GM18507 (cell line): Measurements from ENCODE around the gene CSRNP3.

Source experiments
- DNase-seq: peaks from one replicate; pipeline ENCODE4 v3.0.0; 2011; ENCODE audit warnings: low read depth; ENCODE audit not compliant: insufficient read length; ENCODE audit errors: extremely low spot score
- FAIRE-seq: peaks from 2 replicates; lab custom pipeline; 2011; peaks lifted over from hg19 to GRCh38; lab: Jason Lieb, UNC

The CSRNP3 gene

GRCh38 chr2:165533331-165533730 lies 63.8 kb downstream of the CSRNP3 start:
- no peak for FAIRE-seq
- no peak for DNase-seq

DNA sequence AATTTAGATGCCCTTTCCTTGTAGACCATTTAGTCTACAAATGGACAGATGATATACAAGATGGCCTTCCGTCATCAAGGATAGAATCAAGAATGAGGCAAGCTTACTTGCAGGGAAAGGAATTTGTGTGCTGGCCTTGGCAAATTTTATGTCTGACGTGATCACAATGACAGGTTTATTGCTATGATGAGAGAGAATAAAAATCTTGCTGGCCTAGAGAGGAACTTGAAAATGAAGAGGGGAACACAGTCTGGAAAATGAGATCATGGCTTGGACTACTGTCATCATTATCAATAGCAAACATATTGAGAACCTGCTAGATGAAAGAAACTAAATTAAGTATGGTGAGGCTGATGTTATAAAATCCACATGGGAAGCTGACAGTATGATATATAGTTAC lies 66.0 kb downstream of the CSRNP3 start:
- no peak for FAIRE-seq

GRCh38 chr2:165536851-165537499 lies 67.5 kb downstream of the CSRNP3 start:
- no peak for FAIRE-seq
- DNase-seq, result no peak

More for the DNA sequence above, 66.0 kb downstream of the CSRNP3 start:
- no peak for DNase-seq

DNA sequence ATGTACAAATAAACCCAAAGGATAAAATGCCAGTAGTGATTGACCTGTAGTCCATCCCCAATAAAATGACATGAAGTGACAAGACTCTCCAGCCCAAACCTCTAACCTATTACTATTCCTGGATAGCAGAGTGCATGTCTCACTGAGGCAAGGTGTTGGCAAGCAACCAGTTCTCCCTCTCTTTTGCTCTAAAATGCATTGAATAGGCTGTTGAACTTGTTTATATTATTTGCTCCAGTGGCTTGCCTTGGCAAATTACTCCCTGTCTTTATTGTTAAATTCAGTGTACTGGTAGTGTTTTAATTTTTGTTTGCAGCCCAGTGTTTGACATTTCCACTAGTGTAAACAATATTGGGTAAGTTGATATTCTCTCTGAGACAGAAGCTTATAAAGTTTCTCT lies 70.5 kb downstream of the CSRNP3 start:
- no peak for DNase-seq

DNA sequence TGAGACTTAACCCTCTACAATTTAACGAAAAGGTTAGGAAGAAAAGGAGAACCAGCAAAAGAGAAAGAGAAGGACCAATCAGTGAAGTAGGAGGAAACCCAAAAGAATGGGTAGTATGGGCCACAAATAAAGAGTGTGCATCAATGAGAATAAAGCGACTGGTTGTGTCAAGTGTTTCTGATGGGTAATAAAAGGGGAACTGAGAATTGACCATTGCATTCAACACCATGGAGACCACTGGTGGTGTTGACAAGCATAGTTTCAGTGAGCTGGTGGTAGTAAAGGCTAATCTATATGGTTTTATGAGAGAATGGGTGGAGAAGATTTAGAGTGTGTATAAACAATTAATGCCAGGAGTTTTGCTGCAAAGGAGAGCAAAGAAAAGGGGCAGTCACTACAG lies 75.4 kb downstream of the CSRNP3 start:
- peak; percentile 51 for FAIRE-seq
- no peak for DNase-seq

More for the DNA sequence above, 70.5 kb downstream of the CSRNP3 start:
- no peak for FAIRE-seq

DNA sequence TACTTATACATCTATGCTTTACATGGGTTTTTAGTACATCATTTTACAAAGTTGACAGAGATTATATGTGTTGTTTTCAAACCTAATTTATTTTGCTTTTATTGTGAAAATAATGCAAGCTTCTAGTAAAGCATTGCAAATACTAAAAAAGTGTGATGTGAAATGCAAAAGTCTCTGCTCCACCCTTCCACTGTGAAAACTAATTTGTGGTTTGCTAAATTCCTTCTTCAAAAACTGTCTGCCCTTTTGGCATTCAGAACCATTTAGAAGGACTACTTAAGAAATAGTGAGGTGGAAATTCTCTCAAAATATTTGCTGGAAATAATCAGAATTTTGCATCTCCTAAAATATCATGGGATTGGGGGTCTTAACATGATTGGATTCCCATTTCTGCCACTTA lies 78.4 kb downstream of the CSRNP3 start:
- no peak for FAIRE-seq
- no peak for DNase-seq

DNA sequence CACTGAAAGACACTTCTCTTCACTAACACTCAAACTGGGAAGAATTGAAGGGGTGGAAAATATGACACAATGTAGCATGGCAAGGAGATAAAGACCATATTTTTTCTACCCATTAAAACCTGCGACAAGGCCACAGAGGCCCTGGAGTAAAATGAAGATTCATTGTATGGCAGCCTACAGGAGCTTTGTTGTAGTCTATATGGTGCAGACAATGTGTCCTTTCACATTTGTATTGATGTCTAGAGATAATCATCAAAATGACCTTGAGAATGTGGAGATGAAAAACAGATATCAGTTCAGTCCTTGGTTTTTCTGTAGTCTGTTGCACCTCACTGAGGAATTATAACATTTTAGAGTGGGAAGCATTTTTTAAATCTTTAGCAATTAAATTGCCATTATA lies 80.1 kb downstream of the CSRNP3 start:
- FAIRE-seq (no peak), DNase-seq (no peak)

DNA sequence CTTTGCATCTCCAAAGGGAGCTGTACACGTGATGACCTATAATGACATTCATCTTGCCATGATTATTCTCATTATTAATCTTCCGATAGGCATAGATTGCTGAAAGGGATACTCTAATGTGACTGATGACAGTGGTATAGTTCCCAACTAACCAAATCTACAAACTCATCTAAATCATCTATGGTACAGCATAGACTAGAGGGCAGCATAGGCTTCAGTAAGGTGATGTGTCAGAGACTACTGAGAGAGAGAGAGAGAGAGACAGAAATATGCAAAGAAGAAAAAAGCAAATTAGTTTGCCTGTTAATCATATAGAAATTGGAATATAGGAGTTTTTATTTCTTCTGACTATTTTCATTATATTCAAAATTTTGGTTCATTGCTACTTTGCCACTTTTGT lies 89.3 kb downstream of the CSRNP3 start:
- FAIRE-seq, result no peak
- no peak for DNase-seq

DNA sequence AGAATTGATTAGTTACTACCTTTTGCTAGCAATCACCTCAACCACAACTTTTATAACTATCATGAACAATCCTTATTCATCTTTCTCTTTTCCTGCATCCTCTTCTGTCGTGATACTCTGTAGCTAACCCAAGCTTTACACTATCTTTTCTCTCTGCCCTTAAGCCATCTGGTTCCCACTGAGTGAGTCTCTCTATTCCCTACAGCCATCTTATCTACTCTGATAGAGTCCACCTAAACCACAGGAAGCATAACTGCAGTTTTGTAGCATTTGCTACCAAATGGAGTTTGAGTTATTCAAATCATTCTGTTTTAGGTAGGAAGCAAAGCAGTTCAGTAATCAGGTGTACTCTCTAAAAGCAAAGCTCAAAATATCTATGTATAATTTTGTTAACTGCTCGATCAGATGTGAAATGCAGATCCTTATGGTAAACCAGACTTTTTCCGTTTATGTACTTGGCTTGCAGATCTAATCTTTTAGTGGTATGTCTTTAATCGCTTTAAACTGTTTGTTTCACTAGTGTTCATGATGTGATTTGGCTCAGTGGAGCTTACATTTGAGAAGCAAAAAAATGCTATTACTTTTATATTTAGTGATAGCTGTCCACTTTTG lies 91.0 kb downstream of the CSRNP3 start:
- FAIRE-seq, result no peak
- DNase-seq, result no peak

- DNase-seq (no peak), FAIRE-seq (no peak)
Measured at GRCh38 chr2:165561516-165561915, 92.0 kb downstream of the CSRNP3 start.

GRCh38 chr2:165562233-165562632 lies 92.7 kb downstream of the CSRNP3 start:
- no peak for DNase-seq
- no peak for FAIRE-seq

DNA sequence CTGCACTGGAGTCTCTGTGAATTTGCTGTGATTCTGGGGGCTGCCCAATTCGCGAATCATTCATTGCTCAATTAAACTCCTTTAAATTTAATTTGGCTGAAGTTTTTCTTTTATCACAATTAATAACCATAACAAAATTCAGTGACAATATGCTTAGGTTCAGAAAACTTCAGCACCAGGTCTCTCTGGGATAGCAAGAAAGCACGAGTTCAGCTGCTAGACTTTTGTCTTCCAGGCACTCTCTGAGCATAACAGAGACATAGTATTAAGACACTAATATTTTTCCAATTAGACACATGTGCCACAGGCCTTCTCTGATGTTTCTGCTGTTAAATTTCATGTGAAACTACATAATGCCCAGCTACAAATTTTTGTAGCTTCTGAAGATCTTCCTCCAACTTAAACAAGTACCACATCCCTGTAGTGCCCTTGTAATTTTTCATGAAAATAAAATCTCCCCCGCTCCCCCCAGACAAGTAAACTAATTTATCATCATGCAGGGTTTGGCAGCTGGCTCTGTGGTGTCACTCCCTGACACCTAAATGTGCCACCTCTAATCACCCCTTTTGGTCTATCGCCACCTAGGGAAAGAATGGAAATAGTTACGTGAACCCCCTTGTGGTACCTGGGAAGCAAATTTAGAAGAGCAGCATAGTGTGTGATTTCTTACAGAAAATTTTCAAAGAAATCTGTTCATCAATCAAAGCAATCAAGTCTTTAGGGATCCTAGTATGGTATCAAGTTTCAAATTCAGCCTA lies 94.1 kb downstream of the CSRNP3 start:
- FAIRE-seq (no peak), DNase-seq (no peak)

DNA sequence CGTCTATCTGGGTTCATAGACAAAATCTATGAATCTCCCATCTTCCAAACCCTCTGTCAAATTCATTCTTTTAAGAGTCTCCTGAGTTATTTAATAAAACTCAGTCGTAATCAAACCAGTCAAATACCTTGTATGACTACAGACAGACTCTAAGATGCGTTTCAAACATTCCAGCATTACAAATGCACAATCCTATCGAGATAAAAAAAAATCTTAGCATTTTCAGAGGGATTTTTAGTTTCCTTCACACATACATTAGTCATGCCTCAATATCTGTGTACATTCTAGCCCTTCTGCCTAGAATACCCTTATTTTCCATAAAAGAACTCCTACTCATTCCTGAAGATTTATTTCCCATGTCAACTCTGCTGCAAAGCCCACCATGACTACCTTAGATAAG lies 96.5 kb downstream of the CSRNP3 start:
- FAIRE-seq (no peak), DNase-seq (no peak)

GRCh38 chr2:165567273-165567672 lies 97.8 kb downstream of the CSRNP3 start:
- FAIRE-seq (no peak), DNase-seq (no peak)

- DNase-seq (no peak), FAIRE-seq (no peak)
Measured at GRCh38 chr2:165568361-165568760, 98.9 kb downstream of the CSRNP3 start.

- DNase-seq, result no peak
- FAIRE-seq, result no peak
Measured at GRCh38 chr2:165571477-165571876, 102.0 kb downstream of the CSRNP3 start.

- FAIRE-seq, result no peak
- DNase-seq, result no peak
Measured at GRCh38 chr2:165572151-165572550, 102.7 kb downstream of the CSRNP3 start.

DNA sequence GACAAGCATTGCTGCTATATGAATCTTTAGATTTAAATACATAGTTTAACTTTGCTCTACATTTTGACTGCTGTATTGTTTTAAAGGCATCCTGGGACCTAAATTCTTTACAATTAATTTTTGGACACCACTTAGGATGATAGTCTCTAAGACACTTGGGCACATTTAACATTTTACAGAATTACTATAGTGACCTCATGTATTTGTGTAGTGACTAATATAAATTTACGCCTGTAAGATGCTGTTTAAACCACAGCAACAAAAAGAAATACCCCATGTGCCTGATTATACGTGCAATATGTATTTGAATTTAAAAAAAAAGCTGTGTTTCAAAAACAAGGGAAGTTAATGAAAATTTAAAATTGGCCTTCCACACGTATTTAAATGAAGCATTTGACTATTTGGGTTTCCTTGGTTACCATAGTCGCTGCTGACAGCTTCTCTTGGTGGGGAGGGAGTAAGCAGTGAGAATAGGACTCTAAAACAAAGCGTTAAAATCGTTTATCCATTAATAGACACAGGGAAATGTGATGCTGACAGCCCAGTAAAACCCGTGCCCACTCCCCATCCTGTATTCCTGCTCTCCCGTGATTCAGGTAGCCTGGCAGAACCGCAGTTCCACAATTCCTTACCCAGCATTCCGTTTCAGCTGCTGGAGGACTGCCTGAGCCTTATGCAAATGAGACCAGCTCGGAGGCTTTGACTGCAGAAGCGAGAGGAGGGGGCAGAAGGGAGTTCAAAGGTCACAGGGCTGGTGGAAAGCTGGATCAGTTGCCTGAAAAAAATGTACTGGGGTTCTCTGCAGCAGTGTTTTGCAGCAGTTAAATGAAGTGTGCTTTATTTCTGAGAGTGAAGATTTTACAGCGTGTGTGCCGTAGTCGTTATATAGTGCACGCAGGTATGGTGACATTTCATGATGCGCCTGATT lies 104.3 kb downstream of the CSRNP3 start:
- DNase-seq (no peak), FAIRE-seq (no peak)

DNA sequence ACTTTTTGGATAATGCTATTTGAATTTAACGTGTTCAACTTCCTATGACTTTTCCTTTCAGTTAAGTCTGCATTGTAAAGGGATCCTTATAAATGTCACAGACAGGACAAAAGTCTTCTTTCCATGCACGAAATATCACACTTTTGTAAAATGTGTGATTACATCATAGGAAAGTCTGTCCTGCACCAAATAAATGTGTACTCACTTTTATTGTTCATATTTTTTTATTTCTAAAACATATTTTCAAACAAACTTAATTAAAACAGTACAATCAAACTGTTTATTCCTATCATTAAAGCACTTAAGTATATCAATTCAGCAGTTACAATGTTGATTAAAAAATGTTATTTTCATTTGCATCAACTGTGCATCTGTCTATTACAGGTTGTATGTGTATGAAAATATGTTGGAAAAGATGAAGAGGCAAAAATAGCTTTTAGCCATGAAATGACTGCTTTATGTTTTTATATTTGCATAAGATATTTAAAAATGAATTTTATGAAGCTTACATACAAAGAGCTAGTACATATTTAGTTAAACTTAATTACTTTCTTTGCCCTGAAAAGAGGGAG lies 105.6 kb downstream of the CSRNP3 start:
- FAIRE-seq, result no peak
- DNase-seq, result no peak
